Measurements from ENCODE around the gene ZMYND15. TPM values are rescaled to one million over a fixed set of nuclear protein-coding genes. Genes with fewer than 3 reads are reported as not detected.

The ZMYND15 gene
- total RNA-seq, 1 donor from 2014 or later, result 5.3 TPM

DNA sequence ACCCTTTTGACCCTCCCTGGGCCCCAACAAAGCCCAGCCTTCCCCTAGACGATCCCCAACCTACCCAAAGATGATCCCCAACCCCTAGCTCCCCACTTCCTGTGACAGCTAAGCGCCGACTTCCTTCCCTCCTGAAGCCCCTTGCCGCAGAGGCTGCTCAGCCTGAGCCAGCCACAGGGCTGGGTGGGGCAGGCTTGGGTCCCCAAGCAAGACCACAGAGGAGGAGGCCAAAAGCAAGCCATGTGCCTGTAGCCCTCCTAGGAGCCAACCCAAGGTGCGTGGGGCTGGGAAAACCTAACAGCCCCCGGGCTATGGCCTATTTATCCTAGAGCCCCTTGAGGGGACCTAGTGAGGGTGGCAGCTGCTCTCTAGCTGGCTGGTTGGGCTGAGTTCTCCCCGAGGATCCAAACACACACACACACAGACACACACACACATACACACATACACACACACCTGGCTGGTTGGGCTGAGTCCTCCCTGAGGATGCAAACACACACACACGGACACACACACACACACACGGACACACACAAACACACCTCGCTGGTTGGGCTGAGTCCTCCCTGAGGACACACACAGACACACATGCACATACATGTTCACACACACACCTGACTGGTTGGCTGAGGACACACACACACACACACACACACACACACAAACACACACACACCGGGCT is 24.4 kb upstream of the ZMYND15 start:
- DNase-seq (ENCODE audit: low spot score), result no peak

DNA sequence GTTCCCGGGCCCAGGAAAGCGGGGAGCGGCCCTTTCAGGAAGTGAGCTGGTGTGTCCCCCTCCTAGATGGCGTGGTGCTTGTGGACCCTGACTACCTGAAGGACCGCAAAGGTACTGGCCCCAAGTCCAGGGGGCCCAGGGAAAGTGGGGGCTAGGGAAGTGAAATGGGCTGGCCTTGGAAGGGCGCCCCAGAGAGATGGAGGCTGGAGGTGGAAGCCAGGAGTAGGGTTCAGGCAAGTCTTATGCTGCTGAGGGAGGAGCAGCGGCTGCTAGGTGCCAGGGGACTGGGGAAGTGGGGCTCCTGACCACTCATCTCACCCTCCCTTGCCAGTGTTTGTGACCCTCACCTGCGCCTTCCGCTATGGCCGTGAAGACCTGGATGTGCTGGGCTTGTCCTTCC is 23.6 kb upstream of the ZMYND15 start:
- no peak for DNase-seq (ENCODE audit: low spot score)

DNA sequence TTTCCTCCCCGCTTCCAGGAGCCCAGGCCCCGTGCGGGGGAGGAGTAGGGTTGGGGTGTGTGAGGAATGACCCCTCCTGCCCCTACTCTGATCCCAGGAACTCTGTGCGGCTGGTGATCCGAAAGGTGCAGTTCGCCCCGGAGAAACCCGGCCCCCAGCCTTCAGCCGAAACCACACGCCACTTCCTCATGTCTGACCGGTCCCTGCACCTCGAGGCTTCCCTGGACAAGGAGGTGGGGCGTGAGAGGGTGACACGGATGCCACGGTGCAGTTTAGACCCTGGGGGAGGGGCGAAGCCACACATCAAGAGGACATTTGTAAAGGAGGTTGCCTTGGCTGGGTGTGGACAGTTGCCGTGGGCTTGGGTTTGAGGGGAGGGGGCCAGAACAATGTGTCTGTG is 21.8 kb upstream of the ZMYND15 start:
- no peak for DNase-seq (ENCODE audit: low spot score)

DNA sequence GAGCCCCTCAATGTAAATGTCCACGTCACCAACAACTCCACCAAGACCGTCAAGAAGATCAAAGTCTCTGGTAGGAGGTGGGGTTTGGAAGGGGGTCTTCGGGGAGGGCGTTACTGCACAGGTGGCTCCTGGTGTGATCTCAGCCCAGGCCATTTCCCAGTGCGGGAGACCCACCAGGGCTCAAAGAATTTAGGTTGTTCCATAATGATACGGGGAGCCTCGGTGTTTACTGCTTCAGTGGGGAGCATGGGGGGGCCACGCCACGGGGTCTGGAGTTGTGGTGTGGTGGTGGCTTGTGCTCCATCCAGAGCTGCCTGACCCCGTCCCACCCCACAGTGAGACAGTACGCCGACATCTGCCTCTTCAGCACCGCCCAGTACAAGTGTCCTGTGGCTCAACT is 21.4 kb upstream of the ZMYND15 start:
- DNase-seq (ENCODE audit: low spot score), result no peak

DNA sequence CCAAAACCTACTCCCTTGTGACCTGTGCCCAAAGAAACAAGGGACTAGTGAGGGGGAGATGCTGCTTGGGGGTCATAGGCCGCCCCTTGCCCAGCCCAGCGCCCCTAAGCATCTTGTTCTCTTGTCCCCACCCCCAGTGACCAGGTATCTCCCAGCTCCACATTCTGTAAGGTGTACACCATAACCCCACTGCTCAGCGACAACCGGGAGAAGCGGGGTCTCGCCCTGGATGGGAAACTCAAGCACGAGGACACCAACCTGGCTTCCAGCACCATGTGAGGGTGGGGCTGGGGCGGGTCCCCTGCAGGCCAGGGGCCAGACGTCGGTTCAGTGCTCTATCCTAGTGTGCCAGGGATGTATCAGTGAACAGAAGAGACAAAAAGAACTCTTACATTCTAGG is 20.5 kb upstream of the ZMYND15 start:
- DNase-seq (ENCODE audit: low spot score), result no peak

DNA sequence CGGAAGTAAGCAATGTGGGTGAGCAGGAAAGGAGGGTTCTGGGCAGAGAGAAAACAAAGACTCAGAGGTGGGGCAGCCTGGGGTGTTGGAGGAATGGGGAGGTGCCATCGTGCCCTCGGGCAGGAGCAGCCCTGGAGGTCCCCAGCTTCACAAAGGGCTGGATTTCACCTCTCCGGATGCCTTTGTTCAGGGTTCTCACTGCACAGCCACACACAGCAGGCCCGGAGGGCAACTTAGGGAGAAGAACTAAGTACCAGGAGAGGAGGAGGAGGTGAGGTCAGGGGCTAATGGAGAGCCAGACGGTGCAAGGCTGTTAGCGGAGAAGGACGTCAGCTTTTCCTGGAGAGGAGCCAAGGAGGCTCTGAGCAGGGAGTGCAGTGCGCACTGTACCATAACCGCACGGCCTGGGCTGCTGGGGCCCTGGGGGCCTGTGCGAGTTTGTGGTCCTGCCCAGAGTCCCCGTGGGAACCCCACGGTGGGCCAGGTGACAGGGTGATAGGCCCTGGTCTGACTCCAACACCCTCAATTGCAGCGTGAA is 19.9 kb upstream of the ZMYND15 start:
- DNase-seq (ENCODE audit: low spot score), result peak; percentile 40

DNA sequence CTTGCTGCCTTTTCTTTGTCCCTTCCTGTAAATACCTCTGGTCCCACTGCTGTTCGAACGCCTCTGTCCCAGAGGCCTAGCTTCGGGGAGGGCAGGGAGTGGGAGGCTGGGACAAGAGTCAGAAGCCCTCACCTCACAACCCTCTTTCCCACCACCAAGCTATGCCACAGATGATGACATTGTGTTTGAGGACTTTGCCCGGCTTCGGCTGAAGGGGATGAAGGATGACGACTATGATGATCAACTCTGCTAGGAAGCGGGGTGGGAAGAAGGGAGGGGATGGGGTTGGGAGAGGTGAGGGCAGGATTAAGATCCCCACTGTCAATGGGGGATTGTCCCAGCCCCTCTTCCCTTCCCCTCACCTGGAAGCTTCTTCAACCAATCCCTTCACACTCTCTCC is 18.8 kb upstream of the ZMYND15 start:
- DNase-seq (ENCODE audit: low spot score), result no peak

DNA sequence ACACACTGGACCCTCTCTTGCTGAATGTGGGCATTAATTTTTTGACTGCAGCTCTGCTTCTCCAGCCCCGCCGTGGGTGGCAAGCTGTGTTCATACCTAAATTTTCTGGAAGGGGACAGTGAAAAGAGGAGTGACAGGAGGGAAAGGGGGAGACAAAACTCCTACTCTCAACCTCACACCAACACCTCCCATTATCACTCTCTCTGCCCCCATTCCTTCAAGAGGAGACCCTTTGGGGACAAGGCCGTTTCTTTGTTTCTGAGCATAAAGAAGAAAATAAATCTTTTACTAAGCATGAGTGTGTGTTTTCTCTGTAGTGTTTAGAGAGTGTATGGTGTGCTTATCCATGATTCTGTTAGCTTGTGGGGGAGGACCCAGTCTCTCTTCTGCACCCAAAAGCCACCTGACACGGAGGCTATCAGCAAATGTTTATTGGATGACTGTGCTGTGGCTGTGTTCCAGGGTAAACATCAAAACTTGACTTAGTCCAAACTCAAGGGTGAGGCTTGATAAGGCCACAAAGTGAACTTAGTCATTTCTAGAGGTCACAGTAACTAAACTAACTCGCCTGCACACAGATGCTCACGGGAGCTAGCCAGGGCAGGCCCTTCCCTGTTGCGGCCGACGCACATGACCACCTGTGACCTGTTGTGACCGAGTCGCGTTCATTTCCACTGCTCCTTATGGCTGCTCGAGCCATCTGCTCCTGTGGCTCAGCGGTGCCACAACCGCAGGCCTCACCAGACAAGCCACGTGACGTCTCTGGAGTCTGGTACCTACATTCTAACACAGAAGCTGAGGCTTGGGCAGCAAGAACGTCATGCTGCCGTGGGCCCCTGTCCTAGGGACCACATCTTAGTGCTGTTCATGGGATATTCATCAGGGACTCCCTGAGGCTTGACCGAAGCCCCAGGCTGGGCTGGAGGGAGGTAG is 18.2 kb upstream of the ZMYND15 start:
- peak; percentile 84 for DNase-seq (ENCODE audit: low spot score)

DNA sequence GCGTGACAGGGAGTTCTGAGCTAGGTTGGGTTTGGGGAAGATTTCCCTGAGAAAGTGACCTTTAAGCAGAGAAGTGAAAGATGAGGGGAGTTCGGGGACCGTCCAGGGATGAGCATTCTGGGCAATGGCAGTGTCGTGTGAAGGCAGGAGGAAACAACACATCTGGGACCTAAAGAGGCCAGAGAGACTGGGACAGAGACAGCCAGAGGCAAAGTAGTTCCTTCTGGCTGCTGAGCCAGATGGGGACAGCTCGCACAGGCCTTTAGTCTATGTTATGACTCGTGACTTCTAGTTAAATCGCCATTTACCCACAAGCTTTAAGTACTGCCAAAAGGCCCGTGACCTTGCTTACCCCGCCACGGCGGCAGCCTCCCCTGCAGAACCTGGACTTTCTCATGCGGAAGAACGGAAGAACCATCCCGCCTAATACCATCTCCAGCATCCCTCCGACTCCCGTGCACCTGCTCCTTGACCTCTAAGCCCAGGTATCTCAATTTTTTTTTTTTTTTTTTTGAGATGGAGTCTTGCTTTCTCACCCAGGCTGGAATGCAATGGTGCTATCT is 16.9 kb upstream of the ZMYND15 start:
- no peak for DNase-seq (ENCODE audit: low spot score)

DNA sequence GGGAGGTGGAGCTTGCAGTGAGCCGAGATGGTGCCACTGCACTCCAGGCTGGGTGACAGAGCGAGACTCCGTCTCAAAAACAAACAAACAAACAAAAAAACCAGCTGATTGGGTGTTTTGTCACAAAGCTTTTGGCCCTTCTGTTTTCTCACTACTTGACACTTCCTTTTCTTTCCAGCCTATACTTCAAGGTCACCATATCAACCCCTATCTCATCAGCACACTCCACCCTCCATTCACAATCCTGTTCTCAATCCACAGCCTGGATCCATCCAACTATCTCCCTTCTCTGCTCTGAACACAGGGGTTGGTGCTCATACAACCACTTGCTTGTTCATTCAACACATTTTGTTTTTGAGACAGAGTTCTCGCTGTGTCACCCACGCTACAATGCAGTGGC is 15.0 kb upstream of the ZMYND15 start:
- no peak for DNase-seq (ENCODE audit: low spot score)

DNA sequence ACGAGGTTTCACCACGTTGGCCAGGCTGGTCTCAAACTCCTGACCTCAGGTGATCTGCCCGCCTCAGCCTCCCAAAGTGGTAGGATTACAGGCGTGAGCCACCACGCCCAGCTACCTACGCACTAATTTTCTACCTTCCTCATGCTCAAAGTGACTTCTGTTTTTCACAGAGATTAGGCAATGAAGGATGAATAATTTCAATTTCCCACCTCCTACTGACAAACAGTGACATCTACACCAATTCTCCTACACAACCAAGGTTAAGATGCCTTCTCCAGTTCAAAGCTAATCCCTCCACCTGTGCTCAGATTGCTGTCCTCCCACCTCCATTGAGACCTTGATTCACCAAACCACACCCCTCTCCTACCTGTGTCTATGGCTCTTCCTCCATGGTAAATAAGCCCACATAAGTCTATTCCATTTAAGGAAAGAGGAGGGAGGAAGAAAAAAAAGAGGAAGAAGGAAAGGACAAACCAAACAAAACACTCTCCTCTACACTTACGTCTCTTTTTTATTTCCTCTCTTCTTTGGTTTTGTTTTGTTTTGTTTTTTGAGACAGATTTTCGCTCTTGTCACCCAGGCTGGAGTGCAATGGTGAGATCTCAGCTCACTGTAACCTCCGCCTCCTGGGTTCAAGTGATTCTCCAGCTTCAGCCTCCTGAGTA is 13.9 kb upstream of the ZMYND15 start:
- no peak for DNase-seq (ENCODE audit: low spot score)

DNA sequence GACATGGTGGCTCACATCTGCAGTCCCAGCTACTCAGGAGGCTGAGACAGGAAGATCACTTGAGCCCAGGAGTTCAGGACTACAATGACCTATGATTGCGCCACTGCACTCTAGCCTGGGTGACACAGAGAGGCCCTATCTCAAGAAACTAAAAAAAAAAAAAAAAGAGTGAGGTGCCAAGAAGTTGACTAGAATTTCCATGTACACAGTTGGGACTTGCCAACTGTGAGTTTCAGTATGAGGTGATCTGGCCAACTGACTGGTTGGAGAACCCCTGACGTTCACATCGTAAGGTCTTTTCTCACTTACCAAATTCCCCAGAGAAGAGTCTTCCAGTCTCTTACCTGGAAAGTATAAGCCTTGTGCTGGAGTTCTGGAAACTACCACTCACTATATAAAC is 11.5 kb upstream of the ZMYND15 start:
- DNase-seq (ENCODE audit: low spot score), result no peak

DNA sequence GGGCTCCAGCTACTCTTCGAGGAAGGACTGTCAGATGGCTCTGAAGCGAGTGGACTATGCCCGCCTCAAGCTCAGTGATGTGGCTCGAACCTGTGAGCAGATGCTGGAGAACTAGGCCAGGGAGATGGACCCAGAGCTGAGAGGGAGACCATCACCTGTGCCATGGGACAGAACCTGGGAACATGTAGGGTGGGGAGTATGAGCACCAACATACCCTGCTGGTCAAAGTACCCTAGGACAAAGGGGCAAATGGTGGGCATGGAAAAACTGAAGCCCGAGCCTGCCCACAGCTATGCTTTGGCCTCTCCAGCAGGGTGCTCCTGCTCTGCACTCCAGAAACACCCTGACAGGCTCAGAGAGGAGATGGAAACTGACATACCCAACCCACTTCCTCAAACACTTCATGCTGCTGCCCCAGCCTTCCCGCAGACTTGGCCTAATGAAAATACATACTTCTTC is 6.5 kb upstream of the ZMYND15 start:
- DNase-seq (ENCODE audit: low spot score), result no peak

DNA sequence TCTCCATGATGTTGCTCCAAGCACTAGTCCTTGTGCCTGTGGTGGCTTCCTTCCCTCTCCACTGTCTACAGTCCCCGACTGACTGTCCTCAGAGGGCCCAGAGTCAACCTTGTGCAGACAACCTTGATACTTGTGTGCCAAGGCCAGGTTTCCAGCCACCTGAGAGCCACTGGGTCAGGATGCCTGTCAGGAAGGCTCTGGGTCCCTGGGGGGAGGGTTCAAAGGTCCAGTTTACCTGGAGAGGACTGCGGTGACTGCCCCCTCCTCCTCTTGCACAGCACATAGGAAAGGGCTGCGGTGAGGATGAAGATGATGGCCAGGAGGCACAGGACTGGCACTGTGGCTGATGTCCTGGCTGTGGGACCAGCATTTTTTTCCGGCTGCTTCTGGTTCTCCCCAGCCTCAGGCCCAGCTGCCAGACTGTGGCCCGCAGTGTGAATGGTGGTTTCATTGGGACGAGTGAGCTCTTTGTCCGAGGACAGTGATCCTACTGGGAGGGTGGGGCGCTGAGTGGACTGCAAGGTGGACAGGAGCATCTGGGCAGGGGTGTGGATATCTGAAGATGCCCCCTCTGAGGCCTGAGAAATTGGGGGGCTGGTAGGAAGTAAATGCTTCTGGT is 4.7 kb upstream of the ZMYND15 start:
- no peak for DNase-seq (ENCODE audit: low spot score)

DNA sequence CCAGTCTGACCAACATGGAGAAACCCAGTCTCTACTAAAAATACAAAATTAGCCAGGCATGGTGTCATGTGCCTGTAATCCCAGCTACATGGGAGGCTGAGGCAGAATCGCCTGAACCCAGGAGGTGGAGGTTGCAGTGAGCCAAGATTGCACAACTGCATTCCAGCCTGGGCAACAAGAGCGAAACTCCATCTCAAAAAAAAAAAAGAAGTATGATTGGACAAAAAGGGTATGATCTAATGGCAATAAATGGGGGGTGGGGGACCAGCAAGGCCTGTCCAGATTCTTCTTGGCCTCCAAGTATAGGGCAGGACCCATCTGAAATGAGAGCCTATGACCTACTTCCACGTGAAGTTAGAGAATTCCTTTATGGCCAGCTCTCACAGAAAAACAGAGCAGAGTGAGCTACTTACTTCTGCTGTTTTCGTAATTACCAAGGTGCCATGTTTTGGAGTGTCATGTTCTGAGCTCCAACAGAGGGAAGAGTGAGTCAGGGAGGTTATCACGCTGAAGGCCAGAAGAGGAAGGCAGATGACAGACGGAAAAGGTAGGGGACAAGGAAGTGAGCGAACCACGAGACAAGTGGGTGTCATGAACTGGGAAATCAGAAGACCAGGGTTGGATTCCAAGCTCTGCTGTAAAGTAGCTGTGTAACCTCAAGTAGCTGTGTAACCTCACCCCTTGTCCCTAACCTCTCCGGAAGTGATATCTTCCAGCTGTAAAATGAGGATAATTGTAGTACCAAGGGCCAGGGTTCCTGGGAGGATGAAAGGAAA is 3.6 kb upstream of the ZMYND15 start:
- DNase-seq (ENCODE audit: low spot score), result peak; percentile 54

DNA sequence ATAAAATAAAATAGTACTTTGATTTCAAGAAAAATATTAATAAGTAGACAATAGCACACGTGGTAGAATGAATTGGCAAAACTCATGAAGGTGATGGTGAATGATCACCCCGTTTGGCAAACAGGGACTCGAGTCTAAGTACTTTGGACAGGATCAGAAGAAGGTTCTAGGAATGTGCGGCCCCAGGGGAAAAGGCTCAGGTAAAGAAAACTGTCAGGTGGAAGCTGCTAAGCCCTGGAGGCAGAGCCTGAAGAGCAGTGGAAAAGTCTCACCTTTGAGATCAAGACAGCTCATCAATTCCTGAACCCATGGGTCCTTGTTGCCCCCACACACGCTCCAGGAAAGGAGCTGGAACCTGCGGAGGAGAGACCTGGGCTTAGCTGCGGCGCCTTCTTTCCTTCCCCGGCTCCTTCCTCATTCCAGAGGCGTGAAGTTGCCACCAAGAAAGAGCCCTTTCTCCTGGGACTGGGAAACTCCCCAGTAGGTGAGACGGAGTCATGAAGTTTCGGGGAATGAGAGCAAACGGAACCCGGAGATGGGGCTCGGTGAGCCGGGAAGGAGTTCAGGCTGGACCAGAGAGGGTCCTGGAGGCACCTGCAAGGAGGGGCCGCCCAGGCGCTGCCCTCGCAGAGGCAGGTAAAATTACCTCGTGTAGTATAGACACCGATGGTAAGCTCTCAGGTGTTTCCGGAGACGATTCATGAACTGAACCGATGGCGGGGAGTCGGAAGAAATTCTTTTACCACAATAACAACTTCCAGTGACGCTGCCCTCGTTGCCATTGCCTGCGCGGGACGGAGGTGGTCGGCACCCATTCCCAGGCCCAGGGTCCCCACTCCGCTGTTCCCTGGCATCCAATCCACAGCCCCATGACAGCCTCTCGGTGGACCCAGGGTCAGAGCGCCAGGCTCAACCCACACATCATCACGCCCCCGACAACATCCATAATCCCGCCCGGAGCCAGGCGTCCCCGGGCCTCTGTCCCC is 1.2 kb upstream of the ZMYND15 start:
- DNase-seq (ENCODE audit: low spot score), result peak; percentile 45

DNA sequence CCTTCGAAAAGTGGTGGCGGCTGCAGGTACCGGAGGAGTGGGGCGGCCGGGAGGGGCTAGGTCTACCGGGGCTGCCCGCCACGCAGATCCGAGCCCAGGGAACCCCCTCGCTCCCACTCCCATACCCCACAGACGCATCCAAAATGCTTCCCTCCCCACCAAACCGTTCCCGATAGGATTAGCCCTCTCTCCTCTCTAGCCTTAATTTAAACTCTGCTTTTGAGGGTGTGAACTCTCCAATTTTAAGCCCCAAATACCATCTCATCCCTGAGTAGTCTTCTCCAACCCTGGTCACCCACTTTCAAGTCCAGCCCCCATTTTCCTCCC is 355 bp downstream of the ZMYND15 start:
- DNase-seq (ENCODE audit: low spot score), result no peak

DNA sequence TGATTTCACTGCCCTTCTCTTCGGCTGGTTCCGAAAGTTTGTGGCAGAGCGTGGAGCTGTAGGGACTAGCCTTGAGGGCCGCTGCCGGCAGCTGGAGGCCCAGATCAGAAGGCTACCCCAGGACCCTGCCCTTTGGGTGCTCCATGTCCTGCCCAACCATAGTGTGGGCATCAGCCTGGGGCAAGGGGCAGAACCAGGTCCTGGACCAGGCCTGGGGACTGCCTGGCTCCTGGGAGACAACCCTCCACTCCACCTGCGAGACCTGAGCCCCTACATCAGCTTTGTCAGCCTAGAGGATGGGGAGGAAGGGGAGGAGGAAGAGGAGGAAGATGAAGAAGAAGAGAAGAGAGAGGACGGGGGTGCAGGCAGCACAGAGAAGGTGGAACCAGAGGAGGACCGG is 951 bp downstream of the ZMYND15 start:
- no peak for DNase-seq (ENCODE audit: low spot score)

DNA sequence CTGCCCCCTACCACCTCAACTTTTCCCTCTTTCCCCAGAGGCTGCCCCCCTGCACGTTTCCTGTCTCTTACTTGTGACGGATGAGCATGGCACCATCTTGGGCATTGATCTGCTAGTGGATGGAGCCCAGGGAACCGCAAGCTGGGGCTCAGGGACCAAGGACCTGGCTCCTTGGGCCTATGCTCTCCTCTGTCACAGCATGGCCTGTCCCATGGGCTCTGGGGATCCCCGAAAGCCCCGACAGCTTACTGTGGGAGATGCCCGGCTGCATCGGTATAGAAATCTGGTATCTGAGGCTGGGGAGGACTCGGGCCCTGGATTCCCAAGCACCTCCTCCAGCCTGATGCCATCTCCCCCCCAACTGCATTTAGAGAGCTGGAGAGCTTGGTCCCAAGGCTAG is 1.9 kb downstream of the ZMYND15 start:
- no peak for DNase-seq (ENCODE audit: low spot score)

DNA sequence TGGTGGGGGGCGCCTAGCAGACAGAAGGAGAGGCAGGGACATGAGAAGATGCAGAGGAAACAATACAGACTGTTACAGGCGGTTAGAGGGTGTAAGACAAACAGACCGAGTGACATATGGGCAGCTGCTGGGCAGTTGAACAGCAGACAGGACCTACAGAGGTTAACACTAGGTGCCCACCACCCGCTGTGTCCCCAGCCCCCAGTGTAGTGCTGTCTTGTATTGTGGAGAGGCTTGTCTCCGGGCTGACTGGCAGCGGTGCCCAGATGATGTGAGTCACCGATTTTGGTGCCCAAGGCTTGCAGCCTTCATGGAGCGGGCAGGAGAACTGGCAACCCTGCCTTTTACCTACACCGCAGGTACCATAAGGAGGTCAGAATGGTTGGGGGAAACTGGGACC is 2.5 kb downstream of the ZMYND15 start:
- DNase-seq (ENCODE audit: low spot score), result no peak
